Measurements from ENCODE around the gene ARID3B.

Gene ARID3B

GRCh38 chr15:74611834-74612233 is 70.8 kb downstream of the ARID3B start:
- H3K4me3 ChIP-seq (IDR thresholded peaks at IDR 0.05; ENCODE audit: insufficient read depth, low read depth, low read length), result no peak overlapping the region
- H3K36me3 ChIP-seq (ENCODE audit: insufficient read depth), result no peaks in the 10 kb centered on the region
- peaks cover 11% of the 10 kb centered on the region for H3K79me2 ChIP-seq (ENCODE audit: insufficient read depth, low read depth)
- H4K20me1 ChIP-seq (ENCODE audit: insufficient read depth), result 0 out of 2 replicates have a peak, but pooled peaks cover 3% of the 10 kb centered on the region
- no peak overlapping the region for H3K9ac ChIP-seq
- peaks cover 7% of the 10 kb centered on the region for H3K4me1 ChIP-seq (ENCODE audit: low read depth, poor library complexity, severe bottlenecking)
- H3K27ac ChIP-seq, result no peak overlapping the region
- TF ChIP-seq CTCF (conservative IDR thresholded peaks at IDR 0.05; ENCODE audit: low read depth, low read length), result no peak
- H2AFZ ChIP-seq (ENCODE audit: low read depth), result no peak overlapping the region
- H3K4me2 ChIP-seq, result no peak overlapping the region
- H3K27me3 ChIP-seq (ENCODE audit: insufficient read depth, low read depth), result no peaks in the 10 kb centered on the region

GRCh38 chr15:74612677-74613076 is 71.7 kb downstream of the ARID3B start:
- Histone ChIP-seq H3K79me2 (ENCODE audit: insufficient read depth, low read depth) (peaks cover 20% of the 10 kb centered on the region), H3K4me3 (IDR thresholded peaks at IDR 0.05; ENCODE audit: insufficient read depth, low read depth, low read length) (no peak overlapping the region), H3K4me2 (no peak overlapping the region), H3K4me1 (ENCODE audit: low read depth, poor library complexity, severe bottlenecking) (peaks cover 16% of the 10 kb centered on the region), H3K27ac (no peak overlapping the region), H2AFZ (ENCODE audit: low read depth) (no peak overlapping the region), H3K9ac (no peak overlapping the region), H3K36me3 (ENCODE audit: insufficient read depth) (no peaks in the 10 kb centered on the region), H3K27me3 (ENCODE audit: insufficient read depth, low read depth) (no peaks in the 10 kb centered on the region), H4K20me1 (ENCODE audit: insufficient read depth) (0 out of 2 replicates have a peak, but pooled peaks cover 6% of the 10 kb centered on the region)
- no peak for TF ChIP-seq CTCF (conservative IDR thresholded peaks at IDR 0.05; ENCODE audit: low read depth, low read length)

GRCh38 chr15:74613089-74613952 is 72.3 kb downstream of the ARID3B start:
- H3K9ac ChIP-seq, result no peak overlapping the region
- 0 out of 2 replicates have a peak, but pooled peaks cover 6% of the 10 kb centered on the region for H4K20me1 ChIP-seq (ENCODE audit: insufficient read depth)
- H3K36me3 ChIP-seq (ENCODE audit: insufficient read depth), result no peaks in the 10 kb centered on the region
- H3K4me1 ChIP-seq (ENCODE audit: low read depth, poor library complexity, severe bottlenecking), result peaks cover 22% of the 10 kb centered on the region
- TF ChIP-seq CTCF (conservative IDR thresholded peaks at IDR 0.05; ENCODE audit: low read depth, low read length), result no peak
- peaks cover 26% of the 10 kb centered on the region for H3K79me2 ChIP-seq (ENCODE audit: insufficient read depth, low read depth)
- H2AFZ ChIP-seq (ENCODE audit: low read depth), result no peak overlapping the region
- no peak overlapping the region; the same call in 1 of the 2 replicates for H3K4me2 ChIP-seq
- H3K27me3 ChIP-seq (ENCODE audit: insufficient read depth, low read depth), result no peaks in the 10 kb centered on the region
- no peak overlapping the region for H3K27ac ChIP-seq
- H3K4me3 ChIP-seq (IDR thresholded peaks at IDR 0.05; ENCODE audit: insufficient read depth, low read depth, low read length), result no peak overlapping the region

- Histone ChIP-seq H3K4me1 (ENCODE audit: low read depth, poor library complexity, severe bottlenecking) (peaks cover 29% of the 10 kb centered on the region), H3K36me3 (ENCODE audit: insufficient read depth) (no peaks in the 10 kb centered on the region), H3K79me2 (ENCODE audit: insufficient read depth, low read depth) (peaks cover 34% of the 10 kb centered on the region), H3K4me3 (IDR thresholded peaks at IDR 0.05; ENCODE audit: insufficient read depth, low read depth, low read length) (no peak overlapping the region), H2AFZ (ENCODE audit: low read depth) (peak overlapping the region; percentile 86), H3K27ac (no peak overlapping the region), H3K27me3 (ENCODE audit: insufficient read depth, low read depth) (no peaks in the 10 kb centered on the region), H4K20me1 (ENCODE audit: insufficient read depth) (0 out of 2 replicates have a peak, but pooled peaks cover 6% of the 10 kb centered on the region), H3K4me2 (peak overlapping the region; percentile 96), H3K9ac (peak overlapping the region; percentile 83; the same call in 1 of the 2 replicates)
- no peak for TF ChIP-seq CTCF (conservative IDR thresholded peaks at IDR 0.05; ENCODE audit: low read depth, low read length)
Measured at GRCh38 chr15:74613953-74614743, 73.1 kb downstream of the ARID3B start.
